Mesenteric fat pad (tissue), 1 donor: ENCODE data around the gene RET. TPM values are rescaled to one million over a fixed set of nuclear protein-coding genes. Genes with fewer than 3 reads are reported as not detected.

Experiments used
- DNase-seq: peaks from one replicate; pipeline ENCODE4 v3.0.0-alpha.2; 2020; ENCODE audit warnings: low spot score
- total RNA-seq: library from RNA; stranded (reverse); fragmentation: NEBNext Ultra II Directional; extraction: Animal tissue kit (Norgen Biotek cat#: 25700); gene quantifications from one replicate; pipeline ENCODE4 v1.2.1, GENCODE V29; 2021
- donor health status: DM: yes; HTN: yes; CAD: no.

Gene RET
- total RNA-seq, 1 donor from 2014 or later = 0.64 TPM

GRCh38 chr10:43044448-43044921 is 32.4 kb upstream of the RET start:
- DNase-seq = no peak

DNA sequence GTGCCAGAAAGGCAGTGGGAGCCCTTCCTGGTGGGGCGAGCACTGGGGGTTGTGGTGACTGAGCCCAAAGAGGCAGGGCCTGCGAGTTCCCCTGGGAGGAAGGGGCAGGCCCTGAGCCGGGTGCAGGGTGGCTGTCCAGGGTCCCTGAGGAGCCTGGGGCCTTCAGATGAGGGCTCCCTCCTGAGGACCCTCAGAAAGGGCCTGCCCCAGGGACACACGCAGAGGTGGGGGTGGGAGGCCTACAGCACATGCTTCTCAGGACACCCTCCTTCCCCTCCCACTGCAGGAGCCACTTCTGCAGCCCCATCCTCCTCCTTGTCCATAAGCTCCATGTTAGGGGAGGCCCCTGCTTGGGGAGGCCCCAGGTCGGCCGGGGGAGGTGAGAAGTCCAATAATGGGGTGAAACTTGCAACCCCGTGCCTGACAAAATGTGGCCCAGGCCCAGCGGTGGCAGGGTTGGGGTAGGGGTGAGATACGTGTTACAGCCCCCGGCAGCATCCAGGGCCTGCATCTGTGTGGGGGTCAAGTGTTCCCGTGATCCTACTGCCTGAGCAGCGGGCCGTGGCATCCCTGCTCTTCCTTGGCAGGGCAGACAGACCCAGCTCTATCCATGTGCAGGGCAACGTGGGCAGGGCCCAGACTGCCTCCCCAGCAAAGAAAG is 31.8 kb upstream of the RET start:
- DNase-seq = peak; percentile 68

DNA sequence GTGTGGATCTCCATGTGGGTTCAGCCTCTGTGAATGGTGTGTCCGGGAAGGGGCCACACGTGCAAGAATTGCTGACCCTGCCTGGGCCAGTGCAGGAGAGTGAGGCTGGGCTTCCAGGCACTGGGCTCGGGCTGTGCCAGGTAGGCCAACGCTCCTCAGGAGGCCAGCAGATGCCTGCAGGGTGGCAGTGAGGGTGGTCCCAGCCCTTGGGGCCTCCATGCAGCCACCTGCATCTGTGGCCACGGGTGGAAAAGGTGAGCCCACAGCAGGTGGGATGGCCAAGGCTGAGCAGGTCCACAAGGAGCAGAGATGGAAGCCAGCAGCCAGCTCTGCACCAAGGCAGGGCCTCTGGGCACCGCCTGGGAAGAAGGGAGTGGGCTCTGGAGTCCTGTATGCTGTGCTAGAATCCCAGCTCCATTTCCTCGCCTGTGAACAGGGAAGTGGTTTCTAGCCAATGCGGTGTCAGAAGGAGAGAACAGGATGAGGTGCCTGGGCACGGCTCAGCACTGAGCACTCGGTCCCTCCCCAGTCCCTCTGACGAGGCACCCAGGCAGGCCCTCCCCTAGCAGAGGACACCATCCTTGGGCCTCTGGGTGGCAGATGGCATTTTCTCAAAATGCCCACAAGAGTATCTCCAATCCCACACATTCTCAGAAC is 31.1 kb upstream of the RET start:
- DNase-seq = peak; percentile 55

DNA sequence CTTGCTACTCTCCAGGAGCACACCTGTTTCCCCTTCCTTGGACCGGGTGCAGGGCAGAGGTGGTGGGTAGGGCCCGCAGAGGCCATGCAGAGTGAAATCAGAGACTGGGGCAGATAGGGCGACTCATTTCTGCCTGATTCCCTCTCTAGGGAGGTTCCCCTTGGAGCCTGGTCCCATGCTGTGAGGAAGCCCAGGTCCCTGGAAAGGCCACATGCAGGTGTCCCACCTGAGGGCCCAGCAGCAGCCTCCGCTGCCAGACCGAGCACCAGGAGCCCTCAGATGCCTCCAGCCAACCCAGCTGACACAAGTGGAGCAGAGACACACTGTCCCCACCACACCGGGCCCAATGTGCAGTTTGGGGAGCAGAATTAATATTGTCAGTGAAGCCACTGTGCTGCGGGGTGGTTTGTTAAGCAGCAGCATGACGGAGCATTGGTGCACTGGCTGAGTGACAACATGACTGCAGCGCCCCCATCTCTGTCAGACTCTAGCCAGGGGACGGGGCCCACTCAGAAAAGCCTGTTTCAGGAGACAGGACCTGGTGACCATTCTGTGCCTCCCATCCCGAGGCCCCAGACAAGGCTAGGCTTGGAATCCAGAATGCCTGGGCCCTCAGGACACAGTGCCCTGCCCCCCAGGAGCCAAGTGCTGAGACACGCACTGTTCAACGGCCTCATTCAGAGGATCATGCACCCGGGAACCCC is 30.4 kb upstream of the RET start:
- peak; percentile 65 for DNase-seq

GRCh38 chr10:43047288-43047970 is 29.4 kb upstream of the RET start:
- DNase-seq = peak; percentile 68

GRCh38 chr10:43048301-43049051 is 28.4 kb upstream of the RET start:
- DNase-seq = peak; percentile 72

DNA sequence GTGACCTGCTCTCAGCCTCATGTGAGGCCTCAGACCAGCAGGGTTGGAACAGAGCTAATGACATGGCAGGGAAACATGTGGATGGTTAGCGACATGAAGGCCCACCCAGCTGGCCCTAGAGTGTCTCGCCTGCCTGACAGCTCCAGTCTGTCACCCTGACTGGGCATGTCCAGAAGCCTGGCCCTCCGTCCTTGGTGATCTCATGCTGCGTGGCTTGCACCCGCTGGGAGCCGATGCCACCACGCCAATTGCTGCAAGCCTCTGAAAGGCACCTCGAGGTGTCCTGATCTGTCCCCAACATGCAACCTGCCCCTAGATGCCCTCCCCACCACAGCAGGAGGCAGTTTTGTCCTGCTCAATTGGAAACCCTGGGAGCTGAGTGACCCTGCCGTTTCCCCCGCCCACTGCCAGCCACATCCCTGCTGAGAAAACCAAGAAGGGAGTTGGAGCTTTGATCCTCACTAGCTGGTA is 27.8 kb upstream of the RET start:
- DNase-seq = peak; percentile 64

DNA sequence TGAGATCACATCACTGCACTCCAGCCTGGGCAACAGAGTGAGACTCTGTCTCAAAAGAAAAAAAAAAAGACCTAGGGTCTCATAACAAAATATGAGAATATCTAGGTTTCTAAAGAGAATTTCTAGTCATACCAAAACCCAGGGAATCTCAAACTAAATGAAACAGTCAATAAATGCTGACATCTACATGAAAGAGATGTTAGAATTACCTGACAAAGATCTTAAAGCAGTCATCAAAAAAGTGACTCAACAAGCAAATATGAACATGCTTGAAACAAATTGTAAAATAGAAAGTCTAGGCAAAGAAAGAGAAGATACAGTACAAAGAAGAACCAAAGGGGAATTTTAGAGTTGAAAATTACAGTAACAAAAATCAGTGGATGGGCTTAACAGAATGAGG is 26.9 kb upstream of the RET start:
- no peak for DNase-seq

- peak; percentile 22 for DNase-seq
Observed at GRCh38 chr10:43053825-43054224, 23.0 kb upstream of the RET start.

DNA sequence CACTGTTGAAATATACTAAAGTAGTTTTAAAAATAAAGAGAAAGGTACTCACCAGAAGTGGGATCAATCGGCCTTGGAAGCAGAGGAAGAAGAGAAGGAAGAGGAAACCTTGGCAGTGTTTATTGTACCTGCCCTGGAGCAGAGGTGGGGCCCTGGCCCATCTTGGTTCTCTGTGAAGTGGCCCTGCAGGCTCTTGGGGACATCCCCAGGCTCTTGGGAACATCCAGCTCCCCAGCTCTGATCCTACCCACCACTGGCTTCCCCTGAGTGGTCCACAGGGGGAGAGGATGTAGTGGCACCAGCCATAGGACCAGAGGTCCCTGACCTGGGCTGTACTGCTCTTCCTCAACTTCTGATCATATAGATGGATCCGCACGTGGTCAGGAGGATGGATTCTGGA is 22.3 kb upstream of the RET start:
- DNase-seq = peak; percentile 43

- DNase-seq = no peak
Observed at GRCh38 chr10:43055217-43055616, 21.7 kb upstream of the RET start.

GRCh38 chr10:43055991-43056567 is 20.8 kb upstream of the RET start:
- DNase-seq = peak; percentile 68

DNA sequence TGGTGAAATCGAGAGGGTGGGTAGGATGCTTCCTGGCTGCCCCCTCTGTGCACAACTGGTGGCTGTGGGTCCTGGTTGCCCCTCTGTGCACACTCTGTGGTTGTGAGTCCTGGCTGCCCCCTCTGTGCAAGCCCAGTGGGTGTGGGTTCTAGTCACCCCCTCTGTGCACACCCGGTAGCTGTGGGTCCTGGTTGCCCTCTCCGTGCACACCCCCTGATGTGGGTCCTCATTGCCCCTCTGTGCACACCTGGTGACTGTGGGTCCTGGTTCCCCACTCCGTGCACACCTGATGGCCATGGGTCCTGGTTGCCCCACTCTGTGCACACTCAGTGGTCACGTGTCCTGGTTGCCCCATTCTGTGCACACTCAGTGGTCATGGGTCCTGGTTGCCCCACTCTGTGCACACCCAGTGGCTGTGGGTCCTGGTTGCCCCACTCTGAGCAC is 20.3 kb upstream of the RET start:
- DNase-seq = no peak

DNA sequence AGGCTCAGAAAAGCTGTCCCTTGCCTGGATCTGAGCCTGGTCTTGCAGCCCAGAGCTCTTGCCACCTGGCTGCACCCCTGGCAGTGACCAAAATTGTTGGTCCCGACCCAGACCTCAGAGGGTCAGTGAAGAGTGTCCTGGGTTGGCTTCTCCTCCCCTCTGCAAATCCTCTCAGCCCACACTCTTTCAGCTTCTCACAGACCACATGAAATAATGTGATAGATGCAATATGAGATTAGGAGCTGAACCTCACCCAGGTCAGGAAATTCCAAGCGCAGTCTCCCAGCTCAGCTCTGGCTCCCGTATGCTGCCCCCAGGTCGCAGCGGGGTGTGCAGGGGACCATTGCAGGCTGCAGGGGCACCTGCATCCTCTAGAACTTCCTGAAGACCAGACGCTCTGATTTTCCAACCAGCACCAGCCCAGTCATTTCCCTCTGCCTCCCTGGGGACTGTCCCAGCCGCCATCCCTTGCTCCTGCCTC is 19.6 kb upstream of the RET start:
- DNase-seq = no peak

DNA sequence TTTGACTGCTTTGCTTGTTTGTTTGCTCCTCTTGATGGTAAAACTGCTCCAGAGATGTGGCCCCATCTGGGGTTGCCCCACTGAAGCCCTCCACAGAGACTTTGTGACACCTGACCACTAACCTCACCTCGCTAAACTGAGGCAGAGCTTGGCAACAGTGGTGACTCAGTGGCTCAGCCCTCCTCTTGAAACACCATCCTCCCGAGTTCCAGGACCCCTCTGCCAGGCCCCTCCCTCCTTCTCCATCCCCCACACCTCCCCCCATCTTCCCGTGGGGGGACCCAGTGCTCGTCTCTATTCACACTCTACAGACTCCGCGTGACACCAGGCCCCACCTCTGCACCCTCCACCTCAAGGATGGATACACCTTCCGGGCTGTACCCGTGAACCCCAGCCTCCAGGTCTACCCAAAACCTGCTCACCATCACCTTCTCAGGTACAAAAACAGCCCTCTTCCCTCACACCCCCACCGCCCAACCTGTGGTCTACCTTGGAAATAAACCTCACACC is 19.0 kb upstream of the RET start:
- no peak for DNase-seq

DNA sequence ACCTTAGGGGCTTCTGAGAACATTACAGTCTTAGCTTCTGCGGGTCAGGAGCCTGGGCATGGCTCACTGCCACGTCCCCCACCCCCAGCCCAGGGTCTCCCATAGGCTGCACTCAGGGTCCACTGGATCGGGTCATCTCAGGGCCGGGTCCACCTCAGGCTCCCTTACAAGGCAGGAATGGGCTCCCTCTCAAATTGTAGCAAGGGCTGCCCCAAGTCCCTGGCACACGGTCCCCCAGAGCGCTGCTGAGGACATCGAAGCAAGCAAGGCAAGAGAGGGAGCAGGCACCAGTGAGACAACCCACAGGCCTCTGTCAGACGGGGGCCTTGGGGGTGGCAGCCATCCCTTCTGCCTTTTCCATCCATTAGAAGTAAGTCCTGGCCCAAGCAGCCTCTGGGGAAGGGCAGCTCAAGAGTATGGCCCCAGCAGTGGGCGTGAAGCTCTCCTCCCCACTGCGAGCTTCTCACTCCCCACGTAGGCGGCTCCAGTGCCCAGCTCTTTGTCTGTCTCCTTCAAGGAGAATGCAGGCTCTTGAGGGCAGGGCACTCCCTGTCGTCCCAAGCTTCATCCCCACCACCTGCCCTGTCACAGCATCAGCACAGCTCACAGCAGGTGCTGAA is 18.0 kb upstream of the RET start:
- DNase-seq = no peak

DNA sequence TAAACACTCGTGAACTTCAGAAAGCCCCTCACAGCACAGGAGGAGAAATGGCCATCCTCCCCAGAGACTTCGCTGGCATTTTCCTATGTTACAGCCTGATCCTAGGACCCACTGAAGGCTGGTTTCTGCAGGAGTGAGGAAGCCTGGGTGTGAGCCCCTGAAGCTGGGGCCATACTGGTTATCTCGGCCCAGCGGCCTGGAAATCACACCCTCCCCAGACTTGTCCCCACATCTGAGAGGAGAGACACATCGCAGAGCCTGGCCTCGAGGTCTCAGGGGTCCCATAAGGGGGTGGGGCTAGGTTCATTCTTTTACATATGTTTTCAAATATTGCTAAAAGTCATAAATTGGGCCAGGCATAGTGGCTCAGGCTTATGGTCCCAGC is 17.5 kb upstream of the RET start:
- no peak for DNase-seq

DNA sequence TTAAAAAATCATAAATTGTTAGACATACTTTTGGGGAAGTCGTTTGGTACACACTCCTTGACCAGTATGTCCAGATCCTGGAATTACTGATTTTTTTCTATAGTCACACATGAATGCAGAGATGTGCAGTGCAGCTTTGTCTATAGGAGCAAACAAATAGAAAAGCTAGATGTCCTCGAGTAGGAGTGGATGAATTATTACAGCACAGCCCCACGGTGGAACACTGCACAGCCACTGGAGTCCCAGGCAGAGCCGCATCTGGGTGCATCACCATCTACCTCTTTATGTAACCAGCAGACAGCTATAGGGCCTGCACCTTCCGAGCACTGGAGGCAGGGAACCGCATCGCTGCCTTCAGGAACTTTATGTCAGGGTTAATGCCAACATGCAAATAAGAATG is 17.0 kb upstream of the RET start:
- DNase-seq = no peak

- DNase-seq = no peak
Observed at GRCh38 chr10:43060291-43060690, 16.6 kb upstream of the RET start.

GRCh38 chr10:43061331-43061730 is 15.5 kb upstream of the RET start:
- DNase-seq = no peak
